HCT116 (cell line): Measurements from ENCODE around the gene CRELD2. TPM values are rescaled to one million over a fixed set of nuclear protein-coding genes. Genes with fewer than 3 reads are reported as not detected.

Experiments used
- ATAC-seq: fragments of 200-7000 bp; cut with Tn5 transposase; 2 replicates; pipeline ENCODE4 v1.9.1; 2020; ENCODE audit warnings: mild to moderate bottlenecking, moderate library complexity
- BruUV-seq: library from RNA; stranded (reverse); fragments of 400-500 nt; replicated peaks from 2 replicates; lab custom pipeline; 2021; lab: Mats Ljungman, UMichigan
- CTCF ChIA-PET: fragments of 300-600 bp; sonication (Branson Sonifier 250); formaldehyde crosslinking; loops from one replicate; lab custom pipeline; 2021; ENCODE audit warnings: antibody characterized with exemption; lab: Charles Lee
- POLR2A ChIA-PET: fragments of 300-600, 350-600 bp; sonication (Branson Sonifier 250); formaldehyde crosslinking; loops from one replicate; lab custom pipeline; 2021; ENCODE audit warnings: antibody characterized with exemption; lab: Charles Lee
- RAD21 ChIA-PET, 2 experiments: fragments of 300-600 bp; sonication (Branson Sonifier 250); formaldehyde crosslinking; loops; one replicate each; lab custom pipeline; 2023; ENCODE audit warnings: low total read pairs in 2 of 2; ENCODE audit not compliant: uncharacterized antibody in 2 of 2, unreplicated experiment in 2 of 2, low non-redundant PET in 1 of 2; lab: Charles Lee
- DNase-seq: peaks from one replicate; pipeline ENCODE4 v3.0.0-alpha.2; 2010; ENCODE audit warnings: low read depth, low spot score
- H2AFZ ChIP-seq: fragments of 200-600 bp; shearing (Covaris generic), sonication (generic); 2 replicates; pipeline ENCODE4 v1.6.1; 2017; ENCODE audit warnings: low read depth, mixed run types, mixed read lengths, antibody characterized with exemption, low read length; ENCODE audit not compliant: poor library complexity, severe bottlenecking
- H3K27ac ChIP-seq: 2 replicates; pipeline ENCODE4 v1.5.1; 2012; ENCODE audit warnings: low read depth, low read length
- H3K27me3 ChIP-seq: fragments of 200-600 bp; sonication (generic); 2 replicates; pipeline ENCODE4 v1.6.1; 2016; ENCODE audit warnings: mixed run types, low read length, mixed read lengths; ENCODE audit not compliant: insufficient read depth
- H3K36me3 ChIP-seq, 2 experiments: fragments of 200-500 bp in 1 of 2; fragments of 200-600 bp in 1 of 2; sonication (Bioruptor generic) in 1 of 2; sonication (generic) in 1 of 2; 2 replicates each; pipeline versions ENCODE4 v1.5.1 to v1.6.1; 2014 to 2016; ENCODE audit warnings: low read length in 2 of 2, inconsistent platforms in 1 of 2, mixed read lengths in 1 of 2, mixed run types in 1 of 2; ENCODE audit not compliant: insufficient read depth in 2 of 2, control insufficient read depth in 1 of 2
- H3K4me1 ChIP-seq, 2 experiments: fragments of 200-600 bp in 1 of 2; sonication (generic) in 1 of 2; 2 replicates each; pipeline versions ENCODE4 v1.5.1 to v1.6.1; 2012 to 2017; ENCODE audit warnings: low read length in 2 of 2, inconsistent platforms in 1 of 2, mild to moderate bottlenecking in 1 of 2, mixed read lengths in 1 of 2, mixed run types in 1 of 2, moderate library complexity in 1 of 2; ENCODE audit not compliant: insufficient read depth in 2 of 2, control insufficient read depth in 1 of 2
- H3K4me2 ChIP-seq: fragments of 200-600 bp; sonication (generic); 2 replicates; pipeline ENCODE4 v1.6.1; 2017; ENCODE audit warnings: mixed run types, low read length, mixed read lengths
- H3K4me3 ChIP-seq, 2 experiments: fragments of 200-600 bp in 1 of 2; sonication (generic) in 1 of 2; replicated peaks in 1 of 2; 2 replicates each; pipeline ENCODE4 v1.5.1; 2011 to 2016; ENCODE audit warnings: low read length in 2 of 2, control low read depth in 1 of 2, low read depth in 1 of 2, mild to moderate bottlenecking in 1 of 2, mixed read lengths in 1 of 2, mixed run types in 1 of 2
- H3K79me2 ChIP-seq: fragments of 200-600 bp; sonication (generic); 2 replicates; pipeline ENCODE4 v1.6.1; 2017; ENCODE audit warnings: mild to moderate bottlenecking, mixed run types, low read length, moderate library complexity, mixed read lengths; ENCODE audit not compliant: insufficient read depth
- H3K9ac ChIP-seq: fragments of 200-600 bp; sonication (generic); 2 replicates; pipeline ENCODE4 v1.6.1; 2016; ENCODE audit warnings: low read length, mixed read lengths
- H3K9me2 ChIP-seq: fragments of 200-600 bp; sonication (generic), shearing (Covaris generic); 2 replicates; pipeline ENCODE4 v1.6.1; 2017; ENCODE audit warnings: mixed run types, mild to moderate bottlenecking, moderate library complexity; ENCODE audit not compliant: insufficient read depth
- H3K9me3 ChIP-seq, 2 experiments: fragments of 200-500 bp in 1 of 2; fragments of 200-600 bp in 1 of 2; sonication (Bioruptor generic) in 1 of 2; sonication (generic) in 1 of 2; 2 replicates each; pipeline ENCODE4 v1.6.1; 2014 to 2017; ENCODE audit warnings: low read length in 2 of 2, mixed read lengths in 2 of 2, inconsistent platforms in 1 of 2, low read depth in 1 of 2, mild to moderate bottlenecking in 1 of 2, mixed run types in 1 of 2, moderate library complexity in 1 of 2; ENCODE audit not compliant: control insufficient read depth in 1 of 2, insufficient read depth in 1 of 2
- H4K20me1 ChIP-seq: fragments of 200-600 bp; sonication (generic), shearing (Covaris generic); 2 replicates; pipeline ENCODE4 v1.6.1; 2017; ENCODE audit warnings: mixed run types, mild to moderate bottlenecking, moderate library complexity; ENCODE audit not compliant: insufficient read depth
- CBX3 ChIP-seq: IDR thresholded peaks from 2 replicates; pipeline ENCODE4 v1.6.1; 2012; ENCODE audit warnings: low read depth
- EZH2 ChIP-seq: fragments of 200-600 bp; sonication (generic); IDR thresholded peaks from 2 replicates; pipeline ENCODE4 v1.6.1; 2017; ENCODE audit warnings: antibody characterized with exemption, mixed run types
- EZH2phosphoT487 ChIP-seq: fragments of 200-600 bp; IDR thresholded peaks from 2 replicates; pipeline ENCODE4 v1.6.1; 2018; ENCODE audit warnings: antibody characterized with exemption, borderline replicate concordance
- POLR2A ChIP-seq: IDR thresholded peaks from 2 replicates; pipeline ENCODE4 v1.7.0; 2011; ENCODE audit warnings: borderline replicate concordance; ENCODE audit not compliant: insufficient read depth, insufficient read length; ENCODE audit errors: extremely low read depth
- POLR2AphosphoS5 ChIP-seq: IDR thresholded peaks from 2 replicates; pipeline ENCODE4 v1.6.1; 2011; ENCODE audit warnings: mild to moderate bottlenecking, low read depth, low read length, moderate library complexity
- SIN3A ChIP-seq: IDR thresholded peaks from 2 replicates; pipeline ENCODE4 v1.6.1; 2012; ENCODE audit warnings: low read depth
- ZFX ChIP-seq: fragments of 450-650 bp; IDR thresholded peaks from 2 replicates; pipeline ENCODE4 v1.6.1; 2017
- intact Hi-C: fragments of 100-400 bp; cut with micrococcal nuclease; formaldehyde crosslinking; loops from 2 replicates; pipeline ENCODE4 v1.10.0; 2022
- total RNA-seq: library from RNA; stranded (reverse); gene quantifications from one replicate; pipeline ENCODE4 v1.2.1, GENCODE V29; 2021; ENCODE audit not compliant: unreplicated experiment
- TF ChIP-seq, protein P1 (sequence below), 3 experiments: fragments of 200-600 bp in 1 of 3; sonication (generic) in 1 of 3; IDR thresholded peaks in 2 of 3; conservative IDR thresholded peaks in 1 of 3; 2 replicates each; pipeline ENCODE4 v1.5.1; 2012 to 2017; ENCODE audit warnings: low read depth in 2 of 3, low read length in 2 of 3, antibody characterized with exemption in 1 of 3, borderline replicate concordance in 1 of 3, control low read depth in 1 of 3, mild to moderate bottlenecking in 1 of 3, mixed read lengths in 1 of 3, mixed run types in 1 of 3, moderate library complexity in 1 of 3; ENCODE audit not compliant: insufficient read depth in 1 of 3
- TF ChIP-seq, protein P2 (sequence below): IDR thresholded peaks from 2 replicates; pipeline ENCODE4 v1.6.1; 2012
- TF ChIP-seq, protein P3 (sequence below): IDR thresholded peaks from 2 replicates; pipeline ENCODE4 v1.6.1; 2011; ENCODE audit warnings: mild to moderate bottlenecking, low read length, moderate library complexity; ENCODE audit not compliant: insufficient replicate concordance; ENCODE audit errors: extremely low read depth

Gene CRELD2
- total RNA-seq, 1 experiment from 2014 or later = 45.8 TPM

DNA sequence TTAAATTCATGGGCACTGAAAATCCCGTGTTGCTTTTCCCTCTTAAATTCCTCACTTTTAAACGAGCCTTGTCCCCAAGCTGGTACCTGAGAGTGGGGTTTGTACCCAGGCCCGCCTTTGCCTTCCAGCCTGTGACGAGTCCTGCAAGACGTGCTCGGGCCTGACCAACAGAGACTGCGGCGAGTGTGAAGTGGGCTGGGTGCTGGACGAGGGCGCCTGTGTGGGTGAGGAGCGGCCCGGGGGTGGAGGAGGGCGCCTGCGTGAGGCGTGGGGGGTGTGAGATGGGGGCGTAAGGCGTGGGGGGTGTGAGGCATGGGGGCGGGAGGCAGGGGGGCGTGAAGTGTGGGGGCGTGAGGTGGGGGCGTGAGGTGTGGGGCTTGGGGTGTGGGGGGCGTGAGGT, 4.0 kb downstream of the CRELD2 start:
- Histone ChIP-seq H3K27ac (no peak overlapping the region), H3K79me2 (0 out of 2 replicates have a peak, but pooled peaks cover 4% of the 10 kb centered on the region), H3K27me3 (no peaks in the 10 kb centered on the region), H3K4me2 (no peak overlapping the region), H3K4me3 (no peak overlapping the region), H3K9me3 (no peaks in the 10 kb centered on the region), H3K4me1 (peaks cover 3 to 10% of the 10 kb centered on the region in 2 experiments; a peak in 3 of 4 replicates), H3K36me3 (peaks cover 0 to 8% of the 10 kb centered on the region in 2 experiments; a peak in 1 of 4 replicates), H3K9me2 (no peaks in the 10 kb centered on the region), H2AFZ (no peak overlapping the region), H3K9ac (no peak overlapping the region), H4K20me1 (no peaks in the 10 kb centered on the region)
- ChIA-PET RAD21 (no interaction called here), CTCF (no interaction called here), POLR2A (no interaction called here)
- no peak for ATAC-seq
- intact Hi-C loops = no loop called here
- DNase-seq = no peak
- TF ChIP-seq SIN3A (no peak), POLR2A (no peak), POLR2AphosphoS5 (no peak), EZH2phosphoT487 (no peak), EZH2 (no peak), ZFX (no peak), CBX3 (no peak)
- TF ChIP-seq, protein P1, sequence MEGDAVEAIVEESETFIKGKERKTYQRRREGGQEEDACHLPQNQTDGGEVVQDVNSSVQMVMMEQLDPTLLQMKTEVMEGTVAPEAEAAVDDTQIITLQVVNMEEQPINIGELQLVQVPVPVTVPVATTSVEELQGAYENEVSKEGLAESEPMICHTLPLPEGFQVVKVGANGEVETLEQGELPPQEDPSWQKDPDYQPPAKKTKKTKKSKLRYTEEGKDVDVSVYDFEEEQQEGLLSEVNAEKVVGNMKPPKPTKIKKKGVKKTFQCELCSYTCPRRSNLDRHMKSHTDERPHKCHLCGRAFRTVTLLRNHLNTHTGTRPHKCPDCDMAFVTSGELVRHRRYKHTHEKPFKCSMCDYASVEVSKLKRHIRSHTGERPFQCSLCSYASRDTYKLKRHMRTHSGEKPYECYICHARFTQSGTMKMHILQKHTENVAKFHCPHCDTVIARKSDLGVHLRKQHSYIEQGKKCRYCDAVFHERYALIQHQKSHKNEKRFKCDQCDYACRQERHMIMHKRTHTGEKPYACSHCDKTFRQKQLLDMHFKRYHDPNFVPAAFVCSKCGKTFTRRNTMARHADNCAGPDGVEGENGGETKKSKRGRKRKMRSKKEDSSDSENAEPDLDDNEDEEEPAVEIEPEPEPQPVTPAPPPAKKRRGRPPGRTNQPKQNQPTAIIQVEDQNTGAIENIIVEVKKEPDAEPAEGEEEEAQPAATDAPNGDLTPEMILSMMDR (IDR thresholded peaks at IDR 0.05 in 2 of 3, conservative IDR thresholded peaks at IDR 0.05 in 1 of 3; ENCODE audit: borderline replicate concordance in 1 of 3, insufficient read depth in 1 of 3, low read depth in 2 of 3, low read length in 2 of 3) = no peak
- TF ChIP-seq, protein P2, sequence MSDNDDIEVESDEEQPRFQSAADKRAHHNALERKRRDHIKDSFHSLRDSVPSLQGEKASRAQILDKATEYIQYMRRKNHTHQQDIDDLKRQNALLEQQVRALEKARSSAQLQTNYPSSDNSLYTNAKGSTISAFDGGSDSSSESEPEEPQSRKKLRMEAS = no peak
- TF ChIP-seq, protein P3, sequence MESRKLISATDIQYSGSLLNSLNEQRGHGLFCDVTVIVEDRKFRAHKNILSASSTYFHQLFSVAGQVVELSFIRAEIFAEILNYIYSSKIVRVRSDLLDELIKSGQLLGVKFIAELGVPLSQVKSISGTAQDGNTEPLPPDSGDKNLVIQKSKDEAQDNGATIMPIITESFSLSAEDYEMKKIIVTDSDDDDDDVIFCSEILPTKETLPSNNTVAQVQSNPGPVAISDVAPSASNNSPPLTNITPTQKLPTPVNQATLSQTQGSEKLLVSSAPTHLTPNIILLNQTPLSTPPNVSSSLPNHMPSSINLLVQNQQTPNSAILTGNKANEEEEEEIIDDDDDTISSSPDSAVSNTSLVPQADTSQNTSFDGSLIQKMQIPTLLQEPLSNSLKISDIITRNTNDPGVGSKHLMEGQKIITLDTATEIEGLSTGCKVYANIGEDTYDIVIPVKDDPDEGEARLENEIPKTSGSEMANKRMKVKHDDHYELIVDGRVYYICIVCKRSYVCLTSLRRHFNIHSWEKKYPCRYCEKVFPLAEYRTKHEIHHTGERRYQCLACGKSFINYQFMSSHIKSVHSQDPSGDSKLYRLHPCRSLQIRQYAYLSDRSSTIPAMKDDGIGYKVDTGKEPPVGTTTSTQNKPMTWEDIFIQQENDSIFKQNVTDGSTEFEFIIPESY = no peak
- no TSS peak for BruUV-seq
